HEK293T (cell line): Measurements from ENCODE around the gene CD70.
"Not testable (repeated sequence)": the region's sequence is repeated elsewhere in the genome, so short reads cannot be mapped to it uniquely, and the experiment has no call there.

Experiments used
- CTCF ChIA-PET: fragments of 350-600 bp; formaldehyde crosslinking; extraction: SDS; loops from one replicate; lab custom pipeline; 2021; ENCODE audit warnings: antibody characterized with exemption, inconsistent platforms; lab: Yijun Ruan, JAX
- POLR2A ChIA-PET: fragments of 350-600 bp; formaldehyde crosslinking; extraction: SDS; loops from one replicate; lab custom pipeline; 2020; ENCODE audit warnings: antibody characterized with exemption, inconsistent platforms; lab: Yijun Ruan, JAX
- DNase-seq: peaks from one replicate; pipeline ENCODE4 v3.0.0; 2012; ENCODE audit warnings: mixed read lengths; ENCODE audit errors: extremely low spot score
- ARNT ChIP-seq: fragments of 450-650 bp; IDR thresholded peaks from 2 replicates; pipeline ENCODE4 v1.6.1; 2017; ENCODE audit warnings: mild to moderate bottlenecking
- BHLHE40 ChIP-seq: fragments of 450-650 bp; IDR thresholded peaks from 2 replicates; pipeline ENCODE4 v1.6.1; 2016; ENCODE audit warnings: mild to moderate bottlenecking, moderate library complexity, borderline replicate concordance
- CTBP1 ChIP-seq: fragments of 450-650 bp; IDR thresholded peaks from 2 replicates; pipeline ENCODE4 v1.6.1; 2016; ENCODE audit warnings: borderline replicate concordance
- ELF4 ChIP-seq: fragments of 450-650 bp; IDR thresholded peaks from 2 replicates; pipeline ENCODE4 v1.6.1; 2017; ENCODE audit warnings: antibody characterized with exemption
- FOXA1 ChIP-seq: fragments of 450-650 bp; IDR thresholded peaks from 2 replicates; pipeline ENCODE4 v1.6.1; 2016; ENCODE audit warnings: mild to moderate bottlenecking
- FOXK2 ChIP-seq: fragments of 450-650 bp; IDR thresholded peaks from 2 replicates; pipeline ENCODE4 v1.6.1; 2016; ENCODE audit warnings: mild to moderate bottlenecking
- FOXM1 ChIP-seq: fragments of 450-650 bp; IDR thresholded peaks from 2 replicates; pipeline ENCODE4 v1.6.1; 2017; ENCODE audit warnings: mild to moderate bottlenecking, borderline replicate concordance
- HDGF ChIP-seq: fragments of 450-650 bp; IDR thresholded peaks from 2 replicates; pipeline ENCODE4 v1.6.1; 2017; ENCODE audit warnings: antibody characterized with exemption, borderline replicate concordance
- L3MBTL2 ChIP-seq: fragments of 450-650 bp; conservative IDR thresholded peaks from 2 replicates; pipeline ENCODE4 v1.6.1; 2016; ENCODE audit warnings: mild to moderate bottlenecking
- LEF1 ChIP-seq: fragments of 450-650 bp; IDR thresholded peaks from 2 replicates; pipeline ENCODE4 v1.6.1; 2017; ENCODE audit warnings: mild to moderate bottlenecking, borderline replicate concordance
- NFRKB ChIP-seq: fragments of 450-650 bp; IDR thresholded peaks from 2 replicates; pipeline ENCODE4 v1.6.1; 2016; ENCODE audit warnings: mild to moderate bottlenecking, moderate library complexity
- SP1 ChIP-seq: fragments of 450-650 bp; IDR thresholded peaks from 2 replicates; pipeline ENCODE4 v1.6.1; 2017
- SUZ12 ChIP-seq: fragments of 450-650 bp; IDR thresholded peaks from 2 replicates; pipeline ENCODE4 v1.6.1; 2016; ENCODE audit warnings: mild to moderate bottlenecking
- TARDBP ChIP-seq: fragments of 450-650 bp; IDR thresholded peaks from 2 replicates; pipeline ENCODE4 v1.6.1; 2016
- ZNF384 ChIP-seq: fragments of 450-650 bp; IDR thresholded peaks from 2 replicates; pipeline ENCODE4 v1.6.1; 2016
- TF ChIP-seq, protein P1 (sequence below): fragments of 450-650 bp; IDR thresholded peaks from 2 replicates; pipeline ENCODE4 v1.6.1; 2016

CD70 gene

DNA sequence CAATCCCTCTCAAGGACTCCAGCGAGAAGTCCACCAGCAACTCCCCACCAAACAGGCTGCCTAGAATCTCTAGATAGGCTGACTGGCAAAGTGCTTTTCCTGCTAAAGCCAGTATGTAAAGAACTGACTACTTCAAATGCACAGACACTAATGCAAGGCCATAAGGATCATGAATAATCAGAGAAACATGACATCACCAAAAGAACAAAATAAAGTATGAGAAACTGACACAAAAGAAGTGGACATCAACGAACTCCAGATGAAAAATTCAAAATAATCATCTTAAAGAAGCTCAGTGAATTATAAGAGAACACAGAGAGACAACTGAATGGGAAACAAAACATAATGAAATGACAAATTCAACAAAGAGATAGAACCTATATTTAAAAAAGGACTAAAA is 26.4 kb upstream of the CD70 start:
- DNase-seq = no peak
- POLR2A ChIA-PET = no interaction called here
- CTCF ChIA-PET = interaction anchor here (0.6 kb wide), 1 partner anchor 1261 kb away, joined by 3 read pairs; no protein-coding TSS in a partner anchor
- TF ChIP-seq LEF1 (no peak), SUZ12 (no peak), ELF4 (no peak), BHLHE40 (no peak), NFRKB (no peak), FOXK2 (no peak), L3MBTL2 (no peak), ZNF384 (no peak), HDGF (no peak), TARDBP (no peak), FOXM1 (no peak), CTBP1 (no peak), SP1 (no peak), ARNT (no peak), FOXA1 (no peak)
- TF ChIP-seq, protein P1, sequence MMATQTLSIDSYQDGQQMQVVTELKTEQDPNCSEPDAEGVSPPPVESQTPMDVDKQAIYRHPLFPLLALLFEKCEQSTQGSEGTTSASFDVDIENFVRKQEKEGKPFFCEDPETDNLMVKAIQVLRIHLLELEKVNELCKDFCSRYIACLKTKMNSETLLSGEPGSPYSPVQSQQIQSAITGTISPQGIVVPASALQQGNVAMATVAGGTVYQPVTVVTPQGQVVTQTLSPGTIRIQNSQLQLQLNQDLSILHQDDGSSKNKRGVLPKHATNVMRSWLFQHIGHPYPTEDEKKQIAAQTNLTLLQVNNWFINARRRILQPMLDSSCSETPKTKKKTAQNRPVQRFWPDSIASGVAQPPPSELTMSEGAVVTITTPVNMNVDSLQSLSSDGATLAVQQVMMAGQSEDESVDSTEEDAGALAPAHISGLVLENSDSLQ = no peak

DNA sequence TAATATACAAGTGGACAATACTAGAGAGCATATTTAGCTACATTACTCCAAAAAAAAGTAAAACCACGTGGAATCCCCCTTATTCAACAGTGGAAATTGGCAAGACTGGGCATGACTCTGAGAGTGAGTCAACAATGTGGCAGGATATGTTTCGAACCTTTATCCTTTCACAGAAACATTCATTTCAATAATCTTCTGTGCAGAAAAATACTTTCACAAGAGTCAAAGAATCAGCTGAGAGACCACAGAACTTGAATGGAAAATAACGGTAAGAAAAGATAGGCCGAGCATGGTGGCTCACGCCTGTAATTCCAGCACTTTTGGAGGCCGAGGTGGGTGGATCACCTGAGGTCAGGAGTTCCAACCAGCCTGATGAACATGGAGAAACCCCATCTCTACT is 25.1 kb upstream of the CD70 start:
- ChIA-PET CTCF (no interaction called here), POLR2A (no interaction called here)
- no peak for DNase-seq
- no peak for TF ChIP-seq CTBP1
- TF ChIP-seq, protein P1 = no peak
- no peak for TF ChIP-seq ELF4
- TF ChIP-seq ARNT = no peak
- TF ChIP-seq HDGF = no peak
- no peak for TF ChIP-seq ZNF384
- TF ChIP-seq FOXA1 = no peak
- TF ChIP-seq LEF1 = no peak
- no peak for TF ChIP-seq FOXM1

GRCh38 chr19:6613711-6614110 is 22.8 kb upstream of the CD70 start:
- ChIA-PET POLR2A (no interaction called here), CTCF (no interaction called here)
- TF ChIP-seq NFRKB (no peak), ZNF384 (no peak), SP1 (no peak), FOXK2 (no peak), SUZ12 (no peak), LEF1 (no peak), L3MBTL2 (no peak), FOXM1 (no peak), HDGF (no peak), FOXA1 (no peak), ARNT (no peak), BHLHE40 (no peak), ELF4 (no peak)
- TF ChIP-seq, protein P1 = no peak
- no peak for DNase-seq

DNA sequence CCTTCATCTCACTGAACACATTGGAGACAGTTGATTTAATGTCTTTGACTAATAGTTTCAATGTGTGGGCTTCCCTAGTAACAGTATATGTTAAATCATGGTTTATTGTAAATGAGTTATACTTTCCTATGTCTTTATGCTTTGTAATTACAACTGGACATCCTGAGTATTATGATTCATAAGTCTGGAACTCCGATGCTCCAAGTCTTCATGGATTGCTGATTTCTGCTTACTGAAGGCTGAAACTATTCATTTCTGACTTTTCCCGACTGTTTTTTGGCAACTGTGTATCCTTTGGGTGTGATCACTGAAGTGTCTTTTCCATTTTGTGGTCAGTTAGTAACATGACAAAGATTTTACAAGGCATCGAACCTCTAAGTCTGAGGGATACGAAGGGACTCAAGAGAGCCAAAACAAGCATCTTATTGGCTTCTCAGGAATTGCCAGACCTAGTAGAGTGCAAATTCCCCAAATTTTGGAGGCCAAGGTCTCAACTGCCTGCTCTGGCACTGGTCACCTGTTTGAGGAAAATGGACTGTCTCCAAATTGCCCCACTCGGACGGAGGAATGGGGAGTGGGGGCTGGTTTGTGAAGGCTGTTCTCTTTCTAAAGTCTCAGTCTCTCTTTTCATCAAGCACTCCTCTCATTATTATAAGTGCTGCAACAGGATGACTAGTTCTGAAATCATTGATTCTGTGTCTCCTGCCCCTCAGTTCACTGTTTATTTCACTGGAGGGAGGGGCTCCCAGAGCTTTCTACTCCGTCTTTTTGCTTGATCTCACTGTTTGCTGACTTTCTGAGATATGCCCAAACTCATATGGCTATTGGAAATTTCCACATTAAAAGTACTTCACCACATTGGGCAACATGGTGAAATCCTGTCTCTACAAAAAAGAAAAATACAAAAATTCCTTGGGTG is 20.2 kb upstream of the CD70 start:
- ChIA-PET POLR2A (no interaction called here), CTCF (no interaction called here)
- no peak for DNase-seq
- TF ChIP-seq LEF1 (no peak), ELF4 (no peak), CTBP1 (no peak), SP1 (no peak), ZNF384 (no peak), TARDBP (no peak), FOXK2 (no peak), HDGF (no peak), L3MBTL2 (no peak), NFRKB (no peak), SUZ12 (no peak), ARNT (no peak), FOXA1 (no peak), FOXM1 (no peak)
- TF ChIP-seq, protein P1 = no peak

GRCh38 chr19:6608940-6609339 is 18.0 kb upstream of the CD70 start:
- ChIA-PET CTCF (no interaction called here), POLR2A (no interaction called here)
- no peak for TF ChIP-seq LEF1
- no peak for TF ChIP-seq SUZ12
- no peak for TF ChIP-seq ZNF384
- no peak for TF ChIP-seq HDGF
- no peak for TF ChIP-seq NFRKB
- TF ChIP-seq TARDBP = no peak
- TF ChIP-seq ARNT = no peak
- TF ChIP-seq L3MBTL2 = no peak
- no peak for TF ChIP-seq FOXA1
- no peak for TF ChIP-seq BHLHE40
- no peak for TF ChIP-seq CTBP1
- TF ChIP-seq, protein P1 = no peak
- no peak for TF ChIP-seq ELF4
- no peak for TF ChIP-seq FOXK2
- TF ChIP-seq SP1 = no peak
- no peak for TF ChIP-seq FOXM1
- DNase-seq = no peak

- CTCF ChIA-PET, DNase-seq, POLR2A ChIA-PET: not testable (repeated sequence)
Measured at GRCh38 chr19:6608146-6608545, 17.2 kb upstream of the CD70 start.

DNA sequence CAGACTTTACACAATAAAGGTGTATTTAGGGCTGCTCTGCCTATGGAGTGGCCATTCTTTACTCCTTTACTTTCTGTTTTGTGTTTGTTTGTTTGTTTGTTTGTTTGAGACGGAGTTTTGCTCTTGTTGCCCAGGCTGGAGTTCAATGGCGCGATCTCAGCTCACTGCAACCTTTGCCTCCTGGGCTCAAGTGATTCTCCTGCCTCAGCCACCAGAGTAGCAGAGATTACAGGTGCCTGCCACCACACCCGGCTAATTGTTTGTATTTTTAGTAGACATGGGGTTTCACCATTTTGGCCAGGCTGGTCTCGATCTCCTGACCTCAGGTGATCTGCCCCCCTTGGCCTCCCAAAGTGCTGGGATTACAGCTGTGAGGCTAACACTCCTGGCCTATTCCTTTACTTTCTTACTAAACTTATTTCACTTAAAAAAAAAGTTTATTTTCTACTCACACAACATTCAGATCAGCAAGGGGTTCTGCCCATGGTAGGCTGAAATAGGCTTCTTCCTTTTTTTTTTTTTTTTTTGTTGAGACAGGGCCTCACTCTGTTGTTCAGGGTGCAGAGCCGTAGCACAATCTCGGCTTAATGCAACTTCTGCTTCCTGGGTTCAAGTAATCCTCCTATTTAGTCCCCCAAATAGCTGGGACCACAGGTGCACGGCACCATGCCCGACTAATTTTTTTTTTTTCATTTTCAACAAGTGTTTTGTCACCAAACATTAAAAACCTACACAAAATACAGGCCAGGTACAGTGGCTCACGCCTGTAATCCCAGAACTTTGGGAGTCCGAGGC is 15.5 kb upstream of the CD70 start:
- DNase-seq, POLR2A ChIA-PET: not testable (repeated sequence)
- CTCF ChIA-PET = interaction anchor here (0.6 kb wide), 1 partner anchor 25 kb away, joined by 5 read pairs; no protein-coding TSS in a partner anchor
